Mammary epithelial cell (primary cell): ENCODE results near the gene BRWD1.
"Not testable (repeated sequence)": the region's sequence is repeated elsewhere in the genome, so short reads cannot be mapped to it uniquely, and the experiment has no call there.

Source experiments
- EZH2 ChIP-seq: IDR thresholded peaks from 2 replicates; pipeline ENCODE4 v1.6.1; 2012; ENCODE audit warnings: low read length, inconsistent platforms, borderline replicate concordance
- TF ChIP-seq, protein P1 (sequence below), 2 donors: IDR thresholded peaks in 1 of 2; conservative IDR thresholded peaks in 1 of 2; 2 replicates each; pipeline ENCODE4 v1.5.1; 2011 to 2012; ENCODE audit warnings: inconsistent platforms in 2 of 2, low read length in 2 of 2, mild to moderate bottlenecking in 2 of 2, control low read depth in 1 of 2, low read depth in 1 of 2; ENCODE audit not compliant: insufficient read depth in 1 of 2; ENCODE audit errors: extremely low read depth in 1 of 2

DNA sequence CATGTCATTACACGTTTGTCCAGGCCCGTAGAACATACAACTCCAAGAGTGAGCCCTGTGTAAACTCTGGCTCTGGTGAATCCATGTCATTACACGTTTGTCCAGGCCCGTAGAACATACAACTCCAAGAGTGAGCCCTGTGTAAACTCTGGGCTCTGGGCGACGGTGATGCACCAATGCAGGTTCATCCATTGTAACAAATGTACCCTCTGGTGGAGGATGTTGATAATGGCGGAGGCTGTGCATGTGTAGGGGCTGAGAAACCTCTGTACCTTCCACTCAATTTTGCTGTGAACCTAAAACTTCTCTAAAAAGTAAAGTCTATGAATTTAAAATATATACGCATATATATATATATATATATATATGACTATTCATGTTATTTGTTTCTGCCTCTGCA lies 177.3 kb downstream of the BRWD1 start:
- TF ChIP-seq, protein P1, sequence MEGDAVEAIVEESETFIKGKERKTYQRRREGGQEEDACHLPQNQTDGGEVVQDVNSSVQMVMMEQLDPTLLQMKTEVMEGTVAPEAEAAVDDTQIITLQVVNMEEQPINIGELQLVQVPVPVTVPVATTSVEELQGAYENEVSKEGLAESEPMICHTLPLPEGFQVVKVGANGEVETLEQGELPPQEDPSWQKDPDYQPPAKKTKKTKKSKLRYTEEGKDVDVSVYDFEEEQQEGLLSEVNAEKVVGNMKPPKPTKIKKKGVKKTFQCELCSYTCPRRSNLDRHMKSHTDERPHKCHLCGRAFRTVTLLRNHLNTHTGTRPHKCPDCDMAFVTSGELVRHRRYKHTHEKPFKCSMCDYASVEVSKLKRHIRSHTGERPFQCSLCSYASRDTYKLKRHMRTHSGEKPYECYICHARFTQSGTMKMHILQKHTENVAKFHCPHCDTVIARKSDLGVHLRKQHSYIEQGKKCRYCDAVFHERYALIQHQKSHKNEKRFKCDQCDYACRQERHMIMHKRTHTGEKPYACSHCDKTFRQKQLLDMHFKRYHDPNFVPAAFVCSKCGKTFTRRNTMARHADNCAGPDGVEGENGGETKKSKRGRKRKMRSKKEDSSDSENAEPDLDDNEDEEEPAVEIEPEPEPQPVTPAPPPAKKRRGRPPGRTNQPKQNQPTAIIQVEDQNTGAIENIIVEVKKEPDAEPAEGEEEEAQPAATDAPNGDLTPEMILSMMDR (conservative IDR thresholded peaks at IDR 0.05 in 1 of 2, IDR thresholded peaks at IDR 0.05 in 1 of 2; ENCODE audit: extremely low read depth in 1 of 2, insufficient read depth in 1 of 2, low read depth in 1 of 2, low read length in 2 of 2): peak; percentile 8 to 40
- not testable (repeated sequence) for TF ChIP-seq EZH2
